Activated CD8-positive, alpha-beta memory T cell treated with anti-CD3 and anti-CD28 coated beads, Interleukin-2, amount 50 U/mL, for 1 hour (primary cell): ENCODE data around the gene EDN1.
A peak's percentile ranks its signal among the peaks of the same experiment; 100 is the strongest.

ENCODE experiments used
- DNase-seq: peaks from one replicate; pipeline ENCODE4 v3.0.0-alpha.2; 2020; ENCODE audit errors: extremely low read depth

Gene EDN1

DNA sequence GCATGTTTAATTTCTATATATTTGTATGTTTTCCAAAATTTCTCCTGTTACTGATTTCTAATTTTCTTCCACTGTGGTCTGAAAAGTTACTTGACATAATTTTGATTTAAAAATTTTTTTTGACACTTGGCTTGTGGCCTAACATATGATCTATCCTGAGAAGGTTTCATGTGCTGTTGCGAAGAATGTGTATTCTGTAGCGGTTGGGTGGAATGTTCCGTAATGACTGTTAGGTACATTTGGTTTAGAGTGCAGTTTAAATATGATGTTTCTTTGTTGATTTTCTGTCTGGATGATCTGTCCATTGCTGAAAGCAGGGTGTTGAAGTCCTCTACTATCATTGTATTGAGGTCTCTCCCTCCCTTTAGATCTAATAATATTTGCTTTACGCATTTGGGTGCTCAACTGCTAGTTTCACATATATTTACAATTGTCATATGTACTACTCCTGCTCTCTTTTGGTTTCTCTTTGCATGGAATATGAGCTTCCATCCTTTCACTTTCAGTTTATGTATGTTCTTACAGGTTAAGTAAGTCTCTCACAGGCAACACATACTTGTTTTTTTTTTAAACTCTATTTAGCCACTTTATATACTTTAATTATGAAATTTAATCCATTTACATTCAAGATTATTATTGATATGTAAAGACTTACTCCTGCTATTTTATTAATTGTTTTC, 19.5 kb upstream of the EDN1 start:
- DNase-seq: no peak

GRCh38 chr6:12271594-12271993, 18.6 kb upstream of the EDN1 start:
- no peak for DNase-seq

DNA sequence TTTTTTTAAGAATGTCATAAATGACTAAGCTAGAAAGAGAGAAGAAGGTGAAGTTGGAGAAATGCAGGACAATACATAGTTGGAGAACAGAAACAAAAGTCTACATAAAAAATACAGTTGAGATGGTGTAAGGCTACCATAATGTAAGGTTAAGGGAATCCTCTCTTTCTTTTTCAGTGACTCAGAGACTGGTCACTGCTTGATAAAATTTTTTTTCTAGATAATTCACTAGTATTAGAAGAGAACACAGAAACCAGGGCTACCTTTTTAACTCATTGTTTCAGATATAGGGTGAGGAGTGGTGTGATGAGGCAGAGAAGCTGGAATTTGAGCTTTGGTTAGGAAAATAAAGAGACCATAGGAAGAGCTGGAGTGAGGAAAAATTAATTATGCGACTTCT, 18.2 kb upstream of the EDN1 start:
- DNase-seq: no peak

DNA sequence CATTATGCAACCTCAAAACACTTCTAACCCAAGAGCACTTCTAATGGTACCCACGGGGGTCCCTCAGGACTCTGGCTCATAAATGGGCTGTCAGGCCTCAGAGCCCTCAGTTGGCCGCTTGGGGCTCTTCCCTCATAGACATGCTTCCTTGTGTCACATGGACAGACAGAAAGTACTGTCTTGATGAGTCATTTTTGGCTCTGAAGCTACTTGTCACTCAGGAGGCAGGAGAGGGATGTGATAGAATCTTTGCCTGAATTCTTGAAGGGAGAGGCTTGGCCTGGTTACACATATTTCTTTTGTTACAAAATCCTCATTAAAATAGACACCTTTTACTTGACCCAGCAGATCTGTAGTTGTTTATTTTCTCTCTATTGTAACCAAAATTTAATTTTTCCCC, 15.1 kb upstream of the EDN1 start:
- no peak for DNase-seq

DNA sequence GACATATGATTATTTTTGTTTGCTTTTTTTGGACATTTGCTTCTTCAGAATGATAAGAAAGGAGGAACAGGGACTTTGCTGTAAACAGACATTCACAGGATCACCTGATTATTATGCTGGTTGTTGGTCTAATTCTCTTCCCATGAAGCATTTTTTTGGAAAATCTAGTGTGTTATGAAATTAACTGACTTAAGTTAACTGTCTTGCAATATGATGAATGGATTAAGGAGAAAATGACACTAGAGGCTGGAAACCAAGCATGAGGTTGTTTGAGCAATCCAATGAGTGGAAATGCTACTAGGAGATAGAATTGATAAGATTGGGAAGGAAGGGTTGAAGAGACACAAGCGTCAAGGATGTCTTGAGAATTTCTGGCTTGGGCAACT, 13.2 kb upstream of the EDN1 start:
- DNase-seq: no peak

DNA sequence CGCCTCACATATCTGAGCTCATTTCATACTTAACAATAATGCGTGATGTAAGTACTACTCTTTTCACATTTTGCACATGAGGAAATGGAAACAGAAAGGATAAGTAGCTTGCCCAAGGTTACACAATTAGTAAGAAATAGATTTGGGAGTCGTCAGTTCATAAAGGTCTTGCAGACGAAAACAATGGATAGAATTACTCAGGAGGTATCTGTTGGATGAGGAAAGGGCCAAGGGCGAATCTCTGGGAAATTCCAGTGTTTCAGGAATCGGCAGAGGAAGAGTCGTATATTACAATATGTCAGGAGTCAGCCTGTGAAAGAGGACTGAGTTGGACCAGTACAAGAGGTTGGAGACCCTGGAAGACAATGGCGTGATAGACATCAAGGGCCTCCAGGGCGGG, 12.8 kb upstream of the EDN1 start:
- DNase-seq: no peak

- DNase-seq: no peak
Measured at GRCh38 chr6:12278915-12279314, 11.2 kb upstream of the EDN1 start.

DNA sequence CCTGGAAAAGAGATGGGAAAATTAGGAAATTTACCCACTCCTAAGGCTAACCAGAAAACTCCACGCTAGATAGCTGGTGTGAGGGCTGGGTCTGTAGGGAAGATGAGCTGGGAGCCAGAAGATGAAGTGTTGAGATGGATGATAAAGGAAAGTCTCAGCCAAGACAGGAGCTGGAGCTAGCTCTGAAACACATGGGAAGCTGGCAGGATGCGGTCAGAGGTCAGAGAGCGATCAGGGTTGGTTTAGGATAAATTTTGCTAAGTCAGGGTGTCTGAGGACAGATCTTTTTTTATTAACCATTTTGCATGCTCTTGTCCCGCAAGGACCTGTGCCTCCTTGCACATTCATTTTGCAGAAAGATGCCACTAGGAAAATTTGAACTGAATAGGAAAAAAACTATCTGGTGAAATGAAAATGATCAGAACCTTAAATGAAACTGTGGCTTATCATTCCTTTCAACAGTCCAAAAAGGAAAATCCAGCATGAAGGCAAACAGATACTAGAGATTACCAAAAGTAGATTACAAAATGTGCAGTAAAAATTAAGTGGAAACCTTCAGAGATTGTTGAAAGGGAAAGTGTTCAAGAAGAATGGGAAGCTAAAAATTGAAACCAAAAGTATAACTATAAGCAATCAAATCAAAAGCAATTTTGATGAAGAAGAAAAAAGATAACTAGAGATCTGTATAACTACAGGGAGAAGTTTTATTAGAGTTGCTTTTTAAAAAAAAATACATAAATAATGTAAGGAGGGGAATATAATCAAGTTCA, 10.7 kb upstream of the EDN1 start:
- no peak for DNase-seq

DNA sequence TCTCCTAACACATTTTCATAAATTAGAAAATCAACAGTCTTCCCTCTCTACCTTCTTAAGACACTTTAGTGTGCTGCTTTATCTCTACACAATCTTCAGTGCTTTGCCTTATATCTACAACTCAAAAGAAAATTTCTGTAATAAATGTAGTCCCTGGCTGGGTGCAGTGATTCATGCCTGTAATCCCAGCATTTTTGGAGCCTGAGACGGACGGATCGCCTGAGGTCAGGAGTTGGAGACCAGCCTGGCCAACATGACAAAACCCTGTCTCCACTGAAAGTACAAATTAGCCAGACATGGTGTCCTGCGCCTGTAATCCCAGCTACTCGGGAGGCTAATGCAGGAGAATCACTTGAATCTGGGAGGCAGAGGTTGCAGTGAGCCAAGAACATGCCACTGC, 9.7 kb upstream of the EDN1 start:
- no peak for DNase-seq

GRCh38 chr6:12280902-12281301, 9.3 kb upstream of the EDN1 start:
- DNase-seq: no peak

DNA sequence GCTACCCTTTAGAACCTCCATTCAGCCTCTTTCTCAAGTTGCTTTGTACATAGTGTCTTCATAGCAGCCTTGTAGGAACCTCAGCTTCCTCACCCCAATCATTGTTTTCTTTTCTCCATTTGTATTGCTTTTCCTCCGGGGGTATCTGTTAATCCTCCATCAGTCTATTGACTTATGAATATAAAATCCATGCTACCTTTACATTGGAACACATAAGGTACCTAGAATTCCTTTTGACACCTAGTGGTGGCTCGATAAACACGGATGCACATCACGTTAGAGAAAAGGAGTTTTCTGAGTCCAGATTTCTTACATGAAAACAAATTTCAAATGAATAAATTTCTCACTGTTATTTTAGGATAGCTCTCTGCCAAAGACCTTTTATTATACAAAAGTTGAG, 6.3 kb upstream of the EDN1 start:
- DNase-seq: no peak

GRCh38 chr6:12286373-12287110, 3.6 kb upstream of the EDN1 start:
- no peak for DNase-seq

GRCh38 chr6:12288211-12288618, 1.9 kb upstream of the EDN1 start:
- DNase-seq: no peak

DNA sequence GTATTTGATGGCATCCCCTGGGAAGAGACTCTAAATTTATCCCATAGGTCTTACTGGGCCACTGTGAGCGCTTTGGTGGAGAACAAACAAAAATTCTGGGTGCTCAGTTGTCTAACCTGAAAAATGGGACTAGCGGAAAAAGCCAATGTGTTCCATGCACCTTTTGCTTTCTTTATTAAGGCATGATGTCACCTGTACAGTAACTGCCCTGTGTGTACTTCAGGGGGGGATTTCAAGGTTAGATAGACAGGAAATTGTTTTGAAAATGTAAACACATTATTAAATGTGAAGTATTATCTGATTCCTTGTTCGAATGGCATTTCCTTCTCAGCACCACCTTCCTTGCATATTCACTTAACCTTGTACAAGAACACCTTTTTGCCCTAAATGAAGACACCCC, 1.2 kb upstream of the EDN1 start:
- DNase-seq: no peak

- DNase-seq: peak; percentile 14
Measured at GRCh38 chr6:12289365-12289919, 719 bp upstream of the EDN1 start.

GRCh38 chr6:12291071-12291838, 1.1 kb downstream of the EDN1 start:
- no peak for DNase-seq

DNA sequence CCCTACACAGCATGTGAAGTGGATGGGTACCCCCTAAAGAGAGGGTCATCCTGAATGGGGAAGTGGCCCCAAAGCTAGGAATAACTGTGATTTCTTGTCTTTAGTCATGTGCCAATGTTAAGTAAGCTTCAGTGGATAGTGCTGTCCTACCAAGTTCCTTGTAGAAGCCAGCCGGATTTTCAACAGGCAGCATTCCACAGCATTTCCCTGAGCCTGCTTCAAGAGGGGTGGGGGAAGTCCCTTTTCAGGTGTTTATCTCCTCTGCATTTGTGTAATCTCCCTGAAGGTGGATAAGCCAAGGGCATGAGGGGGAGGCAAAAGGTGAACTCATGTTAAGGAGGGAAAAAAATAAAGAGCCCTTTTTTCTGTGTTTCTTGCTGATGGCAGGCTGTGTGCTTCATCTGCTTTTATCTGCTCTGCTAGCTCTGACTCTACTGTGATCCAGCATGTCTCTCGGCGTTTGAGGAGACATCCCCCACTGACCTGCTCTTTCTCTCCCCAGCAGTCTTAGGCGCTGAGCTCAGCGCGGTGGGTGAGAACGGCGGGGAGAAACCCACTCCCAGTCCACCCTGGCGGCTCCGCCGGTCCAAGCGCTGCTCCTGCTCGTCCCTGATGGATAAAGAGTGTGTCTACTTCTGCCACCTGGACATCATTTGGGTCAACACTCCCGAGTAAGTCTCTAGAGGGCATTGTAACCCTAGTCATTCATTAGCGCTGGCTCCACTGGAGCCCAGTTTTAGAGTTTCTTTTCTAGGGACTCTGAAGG, 1.9 kb downstream of the EDN1 start:
- no peak for DNase-seq

DNA sequence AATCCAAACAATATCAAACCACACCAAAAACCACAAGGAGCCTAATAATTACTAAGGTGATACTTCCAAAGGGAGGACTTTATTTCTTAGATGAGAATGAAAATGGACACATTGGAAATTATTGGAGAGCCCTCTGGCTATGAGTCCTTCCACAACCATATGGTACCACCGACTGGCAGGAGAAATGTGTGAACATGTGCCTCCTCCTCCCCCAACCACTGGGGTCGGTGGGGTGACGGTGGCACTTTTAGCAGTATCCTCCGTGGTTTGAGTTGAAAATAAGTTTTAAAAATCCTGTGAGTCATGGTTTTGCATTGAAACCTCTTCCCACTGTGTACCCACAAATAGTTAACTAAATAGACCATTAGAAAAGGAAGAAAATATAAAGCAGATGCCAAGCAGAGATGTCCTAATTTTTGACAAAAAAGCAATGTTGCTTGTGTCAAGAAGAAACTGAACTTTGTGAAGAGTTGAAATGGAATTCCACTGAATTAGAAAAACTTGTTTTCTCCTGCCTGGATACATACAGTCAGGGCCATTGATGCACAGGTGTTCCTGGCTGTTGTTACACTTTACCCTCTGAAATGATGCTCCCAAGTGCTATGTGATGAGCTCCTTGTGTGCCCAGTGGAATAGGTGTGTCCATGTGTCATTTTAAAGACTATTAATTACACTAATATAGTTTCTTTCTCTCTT, 3.2 kb downstream of the EDN1 start:
- no peak for DNase-seq

DNA sequence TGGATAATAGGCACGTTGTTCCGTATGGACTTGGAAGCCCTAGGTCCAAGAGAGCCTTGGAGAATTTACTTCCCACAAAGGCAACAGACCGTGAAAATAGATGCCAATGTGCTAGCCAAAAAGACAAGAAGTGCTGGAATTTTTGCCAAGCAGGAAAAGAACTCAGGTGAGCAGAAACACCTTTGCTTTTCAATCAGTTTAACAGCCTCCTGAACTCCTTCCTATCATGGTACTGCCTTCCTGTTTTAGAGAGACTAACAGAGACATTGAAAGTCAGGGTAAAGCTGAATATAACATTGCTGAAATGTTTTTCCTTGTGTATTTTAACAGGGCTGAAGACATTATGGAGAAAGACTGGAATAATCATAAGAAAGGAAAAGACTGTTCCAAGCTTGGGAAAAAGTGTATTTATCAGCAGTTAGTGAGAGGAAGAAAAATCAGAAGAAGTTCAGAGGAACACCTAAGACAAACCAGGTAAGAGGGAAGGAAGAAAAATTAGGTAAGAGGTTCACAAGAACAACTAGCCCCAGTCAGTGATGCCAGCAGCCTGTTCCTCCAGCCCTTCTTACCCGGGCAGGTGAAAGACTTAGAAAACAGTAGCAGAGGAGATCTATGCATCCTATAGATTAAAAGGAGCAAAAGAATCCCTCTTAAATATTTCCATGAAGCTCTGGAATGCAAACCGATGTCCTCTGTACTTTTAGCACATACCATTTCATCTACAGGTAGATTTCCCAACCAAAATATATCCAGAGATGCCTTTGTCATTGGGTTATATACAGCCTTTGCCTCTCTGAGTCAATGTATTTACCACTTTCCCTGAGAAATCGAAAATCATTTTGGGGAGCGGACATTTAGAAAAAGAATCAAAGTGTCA, 4.0 kb downstream of the EDN1 start:
- DNase-seq: no peak
